GM23338 (cell line): ENCODE results near the gene NACA2. TPM values are rescaled to one million over a fixed set of nuclear protein-coding genes. Genes with fewer than 3 reads are reported as not detected.

Experiments used
- ATAC-seq: fragments of 200-7000 bp; cut with Tn5 transposase; 3 replicates; pipeline ENCODE4 v1.9.1; 2020
- DNase-seq: peaks from one replicate; pipeline ENCODE4 v3.0.0-alpha.2; 2015; ENCODE audit warnings: low spot score
- H2AFZ ChIP-seq: fragments of 200-600 bp; sonication (generic); 2 replicates; pipeline ENCODE4 v1.8.0; 2016; ENCODE audit warnings: antibody characterized with exemption, mild to moderate bottlenecking, moderate library complexity
- H3F3A ChIP-seq: fragments of 200-600 bp; sonication (generic); replicated peaks from 2 replicates; pipeline ENCODE4 v1.8.0; 2017; ENCODE audit warnings: antibody characterized with exemption, mixed run types, low read depth
- H3K27ac ChIP-seq: fragments of 200-600 bp; sonication (generic); 2 replicates; pipeline ENCODE4 v1.6.1; 2016; ENCODE audit warnings: low read depth
- H3K27me3 ChIP-seq: fragments of 200-600 bp; sonication (generic); 2 replicates; pipeline ENCODE4 v1.8.0; 2016; ENCODE audit warnings: mild to moderate bottlenecking, mixed run types, moderate library complexity; ENCODE audit not compliant: insufficient read depth
- H3K36me3 ChIP-seq: fragments of 200-600 bp; sonication (generic); 2 replicates; pipeline ENCODE4 v1.8.0; 2016; ENCODE audit warnings: mild to moderate bottlenecking; ENCODE audit not compliant: insufficient read depth
- H3K4me1 ChIP-seq: fragments of 200-600 bp; sonication (generic); 2 replicates; pipeline ENCODE4 v1.8.0; 2016; ENCODE audit warnings: mild to moderate bottlenecking, moderate library complexity; ENCODE audit not compliant: insufficient read depth
- H3K4me2 ChIP-seq: fragments of 200-600 bp; sonication (generic); 2 replicates; pipeline ENCODE4 v1.7.1; 2017; ENCODE audit warnings: mixed run types
- H3K4me3 ChIP-seq: fragments of 200-600 bp; sonication (generic); 2 replicates; pipeline ENCODE4 v1.6.1; 2016; ENCODE audit warnings: mixed run types
- H3K79me2 ChIP-seq: fragments of 200-600 bp; sonication (generic); replicated peaks from 2 replicates; pipeline ENCODE4 v1.8.0; 2017; ENCODE audit warnings: mild to moderate bottlenecking; ENCODE audit not compliant: insufficient read depth
- H3K9me2 ChIP-seq: fragments of 200-600 bp; sonication (generic); 2 replicates; pipeline ENCODE4 v1.8.0; 2017; ENCODE audit not compliant: insufficient read depth
- H4K20me1 ChIP-seq: fragments of 200-600 bp; sonication (generic); replicated peaks from 2 replicates; pipeline ENCODE4 v1.8.0; 2017; ENCODE audit warnings: mild to moderate bottlenecking; ENCODE audit not compliant: insufficient read depth
- H3K27ac Mint-ChIP-seq: 2 replicates; pipeline ENCODE4 v1.8.0; 2020; ENCODE audit warnings: inconsistent platforms, mild to moderate bottlenecking, moderate library complexity, mixed read lengths
- H3K27me3 Mint-ChIP-seq: 3 replicates; pipeline ENCODE4 v1.8.0; 2022; ENCODE audit warnings: low read depth, mild to moderate bottlenecking, moderate library complexity, mixed read lengths, inconsistent platforms; ENCODE audit not compliant: insufficient read depth, poor library complexity
- H3K36me3 Mint-ChIP-seq: 3 replicates; pipeline ENCODE4 v1.8.0; 2021; ENCODE audit warnings: low read depth, mild to moderate bottlenecking, inconsistent platforms, moderate library complexity, mixed read lengths
- H3K4me1 Mint-ChIP-seq: 3 replicates; pipeline ENCODE4 v1.8.0; 2020; ENCODE audit warnings: mild to moderate bottlenecking, inconsistent platforms, mixed read lengths
- H3K4me3 Mint-ChIP-seq: 3 replicates; pipeline ENCODE4 v1.8.0; 2021; ENCODE audit warnings: moderate library complexity, mild to moderate bottlenecking, inconsistent platforms, mixed read lengths
- H3K9me3 Mint-ChIP-seq: 3 replicates; pipeline ENCODE4 v1.8.0; 2020; ENCODE audit warnings: moderate library complexity, mild to moderate bottlenecking, inconsistent platforms, mixed read lengths
- CREB1 ChIP-seq: fragments of 250-450 bp; sonication (Bioruptor Pico); IDR thresholded peaks from 2 replicates; pipeline ENCODE4 v1.5.0; 2020; ENCODE audit warnings: low read depth, mild to moderate bottlenecking, moderate library complexity
- CTCF ChIP-seq, 2 experiments: fragments of 200-600 bp in 1 of 2; sonication (generic) in 1 of 2; conservative IDR thresholded peaks; 2 replicates each; pipeline versions ENCODE4 v1.5.1 to v1.6.1; 2016 to 2017; ENCODE audit warnings: antibody characterized with exemption in 2 of 2, low read depth in 2 of 2, mild to moderate bottlenecking in 2 of 2, moderate library complexity in 1 of 2
- ETS1 ChIP-seq: IDR thresholded peaks from 2 replicates; pipeline ENCODE4 v1.6.1; 2016; ENCODE audit warnings: antibody characterized with exemption
- EZH2 ChIP-seq: fragments of 200-600 bp; sonication (generic); IDR thresholded peaks from one replicate; pipeline ENCODE4 v1.8.0; 2017; ENCODE audit warnings: antibody characterized with exemption, mild to moderate bottlenecking, low read depth; ENCODE audit not compliant: unreplicated experiment
- EZH2phosphoT487 ChIP-seq: fragments of 200-600 bp; sonication (generic); IDR thresholded peaks from one replicate; pipeline ENCODE4 v1.8.1; 2018; ENCODE audit warnings: antibody characterized with exemption; ENCODE audit not compliant: unreplicated experiment
- JUNB ChIP-seq: IDR thresholded peaks from one replicate; pipeline ENCODE4 v1.6.1; 2016; ENCODE audit warnings: antibody characterized with exemption; ENCODE audit not compliant: unreplicated experiment
- NANOG ChIP-seq: IDR thresholded peaks from 2 replicates; pipeline ENCODE4 v1.6.1; 2016; ENCODE audit warnings: antibody characterized with exemption, borderline replicate concordance
- POLR2AphosphoS5 ChIP-seq: IDR thresholded peaks from 2 replicates; pipeline ENCODE4 v1.6.1; 2016; ENCODE audit warnings: antibody characterized with exemption, low read depth
- REST ChIP-seq: IDR thresholded peaks from one replicate; pipeline ENCODE4 v1.6.1; 2018; ENCODE audit warnings: antibody characterized with exemption; ENCODE audit not compliant: unreplicated experiment
- STAT1 ChIP-seq: IDR thresholded peaks from one replicate; pipeline ENCODE4 v1.6.1; 2016; ENCODE audit warnings: antibody characterized with exemption; ENCODE audit not compliant: unreplicated experiment
- ZNF114 ChIP-seq: fragments of 250-450 bp; sonication (Bioruptor Pico); IDR thresholded peaks from 2 replicates; pipeline ENCODE4 v1.5.0; 2020; ENCODE audit warnings: mild to moderate bottlenecking, moderate library complexity
- ZNF331 ChIP-seq: fragments of 250-450 bp; sonication (Bioruptor Pico); IDR thresholded peaks from 2 replicates; pipeline ENCODE4 v1.5.0; 2020; ENCODE audit warnings: low read depth, mild to moderate bottlenecking, moderate library complexity
- ZNF462 ChIP-seq: fragments of 250-450 bp; sonication (Bioruptor Pico); IDR thresholded peaks from 2 replicates; pipeline ENCODE4 v1.5.0; 2020; ENCODE audit warnings: mild to moderate bottlenecking, moderate library complexity
- polyA plus RNA-seq: library from polyadenylated mRNA; unstranded; fragments of >200 nt; fragmentation: Nextera tagmentation; extraction: Ambion mirVana; gene quantifications from 2 replicates; pipeline ENCODE4 v1.2.1, GENCODE V29; 2016
- total RNA-seq: library from RNA; depleted of rRNA; stranded (reverse); fragments of >200 nt; shearing (Covaris generic); gene quantifications from 2 replicates; pipeline ENCODE4 v1.2.3, GENCODE V29; 2014

The NACA2 gene
- total and polyA plus RNA-seq, 2 experiments from 2014 or later: 0.65 TPM; not detected in 1

- H3K9me3 Mint-ChIP-seq: no peaks in the 10 kb centered on the region; the same call in 2 of the 3 replicates
- Histone ChIP-seq H3K4me1 (peaks cover 14% of the 10 kb centered on the region), H3F3A (no peaks in the 10 kb centered on the region), H3K9me2 (0 out of 2 replicates have a peak, but pooled peaks cover 4% of the 10 kb centered on the region), H3K27ac (no peak overlapping the region), H3K27me3 (no peaks in the 10 kb centered on the region), H4K20me1 (no peaks in the 10 kb centered on the region), H3K36me3 (no peaks in the 10 kb centered on the region), H3K79me2 (no peaks in the 10 kb centered on the region), H3K4me3 (no peak overlapping the region), H3K4me2 (no peak overlapping the region), H2AFZ (no peak overlapping the region)
- TF ChIP-seq NANOG: no peak
- TF ChIP-seq STAT1: no peak
- TF ChIP-seq REST: no peak
- TF ChIP-seq JUNB: no peak
- TF ChIP-seq ZNF331 (CRISPR knock-in tag): no peak
- TF ChIP-seq ZNF462 (CRISPR knock-in tag): no peak
- no peak for TF ChIP-seq EZH2phosphoT487
- TF ChIP-seq CREB1 (CRISPR knock-in tag): no peak
- no peak for TF ChIP-seq ZNF114 (CRISPR knock-in tag)
- no peak for TF ChIP-seq ETS1
- TF ChIP-seq EZH2: no peak
- TF ChIP-seq CTCF (conservative IDR thresholded peaks at IDR 0.05; ENCODE audit: low read depth in 2 of 2): no peak
- TF ChIP-seq POLR2AphosphoS5: no peak
- H3K27ac Mint-ChIP-seq: no peak overlapping the region
- peaks cover 12% of the 10 kb centered on the region; the same call in 2 of the 3 replicates for H3K4me1 Mint-ChIP-seq
- peaks cover 2% of the 10 kb centered on the region for H3K27me3 Mint-ChIP-seq
- DNase-seq (no peak), ATAC-seq (no peak)
- H3K36me3 Mint-ChIP-seq: no peaks in the 10 kb centered on the region; the same call in 1 of the 3 replicates
- no peak overlapping the region for H3K4me3 Mint-ChIP-seq
Observed at GRCh38 chr17:61625564-61625963, 34.5 kb upstream of the NACA2 start.
